Progenitor cell of endocrine pancreas (in vitro differentiated cells): ENCODE data around the gene HERC5. TPM values are rescaled to one million over a fixed set of nuclear protein-coding genes. Genes with fewer than 3 reads are reported as not detected.

Source experiments
- DNase-seq: peaks from one replicate; pipeline ENCODE4 v3.0.0; 2021; ENCODE audit warnings: low spot score; ENCODE audit not compliant: unreplicated experiment
- H3K27ac Mint-ChIP-seq: 2 replicates; pipeline ENCODE4 v1.8.0; 2021; ENCODE audit warnings: mild to moderate bottlenecking, moderate library complexity, mixed read lengths
- H3K27me3 Mint-ChIP-seq: 2 replicates; pipeline ENCODE4 v1.8.0; 2021; ENCODE audit warnings: mixed read lengths
- H3K36me3 Mint-ChIP-seq: 2 replicates; pipeline ENCODE4 v1.8.0; 2022; ENCODE audit warnings: mixed read lengths; ENCODE audit not compliant: insufficient read depth
- H3K4me1 Mint-ChIP-seq: 2 replicates; pipeline ENCODE4 v1.8.0; 2021; ENCODE audit warnings: low read depth, mixed read lengths
- H3K4me3 Mint-ChIP-seq: 2 replicates; pipeline ENCODE4 v1.8.0; 2021; ENCODE audit warnings: low read depth, mild to moderate bottlenecking, moderate library complexity, mixed read lengths
- H3K9me3 Mint-ChIP-seq: 2 replicates; pipeline ENCODE4 v1.8.0; 2021; ENCODE audit warnings: low read depth, mixed read lengths
- total RNA-seq: library from RNA; stranded (reverse); gene quantifications from 2 replicates; pipeline ENCODE4 v1.2.1, GENCODE V29; 2021
- TF ChIP-seq, protein P1 (sequence below): fragments of 200-600 bp; sonication (generic); IDR thresholded peaks from one replicate; pipeline ENCODE4 v1.5.0; 2021; ENCODE audit warnings: antibody characterized with exemption, mild to moderate bottlenecking; ENCODE audit not compliant: unreplicated experiment

Gene HERC5
- total RNA-seq, 1 donor from 2014 or later: 2.6 TPM

DNA sequence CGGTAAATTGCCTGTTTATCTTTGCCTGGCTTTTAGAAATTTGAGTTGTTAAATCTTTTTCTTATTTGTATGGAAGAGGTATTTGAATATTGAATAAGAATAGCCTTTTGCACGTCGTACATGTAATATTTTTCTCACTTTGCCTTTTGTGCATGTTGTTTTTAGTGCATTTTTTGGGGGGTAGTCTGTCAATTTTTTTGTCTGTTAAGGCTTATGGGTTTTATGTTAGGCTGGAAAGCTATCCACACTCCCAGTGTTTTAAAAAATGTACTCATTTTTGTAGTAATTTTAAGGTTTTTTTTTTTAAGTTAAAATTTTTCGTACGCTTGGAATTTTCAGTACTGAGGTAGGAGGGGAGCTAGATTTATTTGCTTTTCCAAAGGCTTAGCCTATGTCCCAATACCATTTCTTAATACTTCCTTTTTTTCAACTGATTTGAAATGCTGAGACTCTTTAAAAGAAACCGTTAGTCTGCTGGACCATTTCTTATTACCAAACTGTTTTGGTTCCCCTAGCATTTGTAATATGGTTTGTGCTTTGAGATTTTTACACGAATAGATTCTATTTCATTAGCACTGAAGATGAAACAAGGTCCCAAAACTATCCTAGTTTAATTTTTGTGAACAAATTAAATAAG is 1.3 kb downstream of the HERC5 start:
- DNase-seq: no peak
- no peaks in the 10 kb centered on the region for H3K36me3 Mint-ChIP-seq
- peaks cover 3% of the 10 kb centered on the region for H3K9me3 Mint-ChIP-seq
- peak overlapping the region; percentile 85 for H3K4me3 Mint-ChIP-seq
- no peak overlapping the region for H3K27ac Mint-ChIP-seq
- H3K27me3 Mint-ChIP-seq: peaks cover 46% of the 10 kb centered on the region
- peaks cover 4% of the 10 kb centered on the region for H3K4me1 Mint-ChIP-seq
- TF ChIP-seq, protein P1, sequence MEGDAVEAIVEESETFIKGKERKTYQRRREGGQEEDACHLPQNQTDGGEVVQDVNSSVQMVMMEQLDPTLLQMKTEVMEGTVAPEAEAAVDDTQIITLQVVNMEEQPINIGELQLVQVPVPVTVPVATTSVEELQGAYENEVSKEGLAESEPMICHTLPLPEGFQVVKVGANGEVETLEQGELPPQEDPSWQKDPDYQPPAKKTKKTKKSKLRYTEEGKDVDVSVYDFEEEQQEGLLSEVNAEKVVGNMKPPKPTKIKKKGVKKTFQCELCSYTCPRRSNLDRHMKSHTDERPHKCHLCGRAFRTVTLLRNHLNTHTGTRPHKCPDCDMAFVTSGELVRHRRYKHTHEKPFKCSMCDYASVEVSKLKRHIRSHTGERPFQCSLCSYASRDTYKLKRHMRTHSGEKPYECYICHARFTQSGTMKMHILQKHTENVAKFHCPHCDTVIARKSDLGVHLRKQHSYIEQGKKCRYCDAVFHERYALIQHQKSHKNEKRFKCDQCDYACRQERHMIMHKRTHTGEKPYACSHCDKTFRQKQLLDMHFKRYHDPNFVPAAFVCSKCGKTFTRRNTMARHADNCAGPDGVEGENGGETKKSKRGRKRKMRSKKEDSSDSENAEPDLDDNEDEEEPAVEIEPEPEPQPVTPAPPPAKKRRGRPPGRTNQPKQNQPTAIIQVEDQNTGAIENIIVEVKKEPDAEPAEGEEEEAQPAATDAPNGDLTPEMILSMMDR: no peak

DNA sequence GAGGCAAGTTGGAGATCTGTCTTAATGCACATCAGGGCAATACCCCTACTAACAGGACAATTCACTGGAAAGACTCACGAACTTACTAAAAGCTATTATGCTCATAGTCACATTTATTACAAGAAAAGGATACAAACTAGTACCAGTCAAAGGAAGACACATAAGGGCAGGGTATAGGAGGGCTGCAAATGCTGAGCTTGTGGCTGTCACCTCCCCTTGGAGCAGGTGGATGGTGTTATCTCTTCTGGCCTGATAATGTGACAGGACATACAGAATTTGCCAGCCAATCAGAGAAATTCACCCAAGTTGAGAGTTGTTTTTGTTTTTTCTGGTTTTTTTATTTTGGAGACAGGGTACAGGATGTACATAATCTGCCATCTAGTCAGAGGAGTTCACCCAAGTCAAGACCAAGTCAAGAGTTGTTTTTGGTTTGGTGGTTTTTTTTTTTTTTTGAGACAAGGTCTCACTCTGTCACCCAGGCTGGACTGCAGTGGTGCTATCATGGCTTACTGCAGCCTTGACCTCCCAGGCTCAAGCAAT is 8.8 kb downstream of the HERC5 start:
- H3K9me3 Mint-ChIP-seq: no peaks in the 10 kb centered on the region
- peaks cover 6% of the 10 kb centered on the region for H3K27me3 Mint-ChIP-seq
- no peak overlapping the region for H3K27ac Mint-ChIP-seq
- H3K4me1 Mint-ChIP-seq: no peaks in the 10 kb centered on the region
- TF ChIP-seq, protein P1: no peak
- no peak overlapping the region for H3K4me3 Mint-ChIP-seq
- DNase-seq: no peak
- no peaks in the 10 kb centered on the region for H3K36me3 Mint-ChIP-seq

DNA sequence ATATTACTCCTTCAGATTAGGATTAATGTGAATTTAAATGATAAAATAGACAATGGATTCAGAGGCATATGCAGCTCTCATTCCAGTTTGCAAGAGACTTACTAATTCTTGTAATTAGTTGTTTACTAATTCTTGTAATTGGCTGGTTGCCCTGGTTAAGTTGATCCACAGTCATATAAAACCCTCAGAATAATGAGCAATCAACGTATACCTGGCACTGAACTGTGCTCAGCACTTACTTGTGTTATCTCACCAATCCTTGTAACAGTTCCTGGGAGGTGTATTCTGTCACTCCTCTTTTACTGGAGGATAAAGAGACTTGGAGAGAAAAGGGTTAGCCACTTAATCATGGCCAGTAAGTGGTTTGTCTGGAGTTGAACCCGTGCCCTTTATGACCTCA is 10.5 kb downstream of the HERC5 start:
- Mint-ChIP-seq H3K27ac (no peak overlapping the region), H3K27me3 (peaks cover under 1% of the 10 kb centered on the region), H3K36me3 (no peaks in the 10 kb centered on the region), H3K9me3 (no peaks in the 10 kb centered on the region), H3K4me3 (no peak overlapping the region), H3K4me1 (no peaks in the 10 kb centered on the region)
- no peak for DNase-seq
- TF ChIP-seq, protein P1: no peak

DNA sequence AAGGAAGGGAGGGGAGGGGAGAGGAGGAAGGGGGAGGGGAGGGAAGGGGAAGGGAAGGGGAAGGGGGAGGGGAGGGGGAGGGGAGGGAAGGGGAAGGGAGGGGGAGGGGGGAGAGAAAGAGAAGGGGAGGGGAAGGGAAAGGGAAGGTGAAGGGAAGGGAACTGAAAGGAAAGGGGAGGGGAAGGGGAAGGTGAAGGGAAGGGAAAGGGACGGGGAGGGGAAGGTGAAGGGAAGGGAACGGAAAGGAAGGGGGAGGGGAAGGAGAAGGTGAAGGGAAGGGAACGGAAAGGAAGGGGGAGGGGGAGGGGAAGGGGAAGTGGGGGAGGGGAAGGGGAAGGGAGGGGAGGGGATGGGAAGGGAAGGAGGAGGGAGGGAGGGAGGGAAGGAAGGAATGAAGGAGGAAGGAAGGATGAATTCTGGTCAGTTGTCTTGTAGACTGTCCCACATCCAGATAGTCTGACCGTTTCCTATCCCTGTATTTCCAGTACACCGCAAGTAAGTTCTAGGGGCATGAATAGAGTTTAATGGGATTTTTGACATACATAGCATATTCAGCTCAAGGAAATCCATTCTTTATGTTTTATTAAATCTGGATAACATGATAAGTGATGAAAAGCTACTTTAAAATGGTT is 20.4 kb downstream of the HERC5 start:
- no peak for DNase-seq
- Mint-ChIP-seq H3K36me3 (no peaks in the 10 kb centered on the region), H3K27ac (no peak overlapping the region), H3K4me1 (no peaks in the 10 kb centered on the region), H3K9me3 (no peaks in the 10 kb centered on the region), H3K4me3 (no peak overlapping the region), H3K27me3 (no peaks in the 10 kb centered on the region)
- TF ChIP-seq, protein P1: no peak

DNA sequence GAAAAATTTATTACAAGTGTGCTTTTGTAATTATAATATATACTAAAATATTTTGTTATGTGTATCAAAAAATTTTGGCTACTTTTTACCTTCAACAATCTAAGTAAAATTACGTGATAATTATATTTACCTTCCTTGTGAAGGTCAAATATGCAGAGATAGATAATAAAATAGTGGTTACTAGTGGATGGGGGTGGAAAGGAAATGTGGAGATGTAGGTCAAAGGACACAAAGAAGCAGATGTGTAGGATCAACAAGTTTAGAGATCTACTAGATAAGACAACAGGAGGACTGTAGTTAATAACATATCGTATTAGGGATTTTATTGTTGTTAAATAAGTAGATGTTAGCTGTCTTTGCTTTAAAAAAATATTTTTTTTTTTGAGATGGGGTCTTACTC is 21.3 kb downstream of the HERC5 start:
- TF ChIP-seq, protein P1: no peak
- H3K4me1 Mint-ChIP-seq: no peaks in the 10 kb centered on the region
- no peak overlapping the region for H3K4me3 Mint-ChIP-seq
- no peak overlapping the region for H3K27ac Mint-ChIP-seq
- no peak for DNase-seq
- no peaks in the 10 kb centered on the region for H3K36me3 Mint-ChIP-seq
- H3K27me3 Mint-ChIP-seq: no peaks in the 10 kb centered on the region
- H3K9me3 Mint-ChIP-seq: no peaks in the 10 kb centered on the region
